Right atrium auricular region (tissue), 2 donors: Measurements from ENCODE around the gene LOXL1. TPM values are rescaled to one million over a fixed set of nuclear protein-coding genes. Genes with fewer than 3 reads are reported as not detected.

Experiments used
- DNase-seq: peaks from one replicate; pipeline ENCODE4 v3.0.0-alpha.2; 2019; ENCODE audit warnings: low spot score
- H3K27ac ChIP-seq, 2 donors: fragments of 200-600 bp; sonication (generic); 1 replicate in 1 of 2; 2 replicates in 1 of 2; pipeline ENCODE4 v1.5.1; 2016 to 2019
- H3K27me3 ChIP-seq, 2 donors: fragments of 200-600 bp; sonication (generic); one replicate each; pipeline versions ENCODE4 v1.5.1 to v1.6.0; 2017 to 2019
- H3K36me3 ChIP-seq: fragments of 200-600 bp; sonication (generic); one replicate; pipeline ENCODE4 v1.5.1; 2016
- H3K4me1 ChIP-seq, 2 donors: fragments of 200-600 bp; sonication (generic); one replicate each; pipeline versions ENCODE4 v1.5.1 to v1.6.0; 2017 to 2019
- H3K4me3 ChIP-seq, 2 donors: fragments of 200-600 bp; sonication (generic); 1 replicate in 1 of 2; 2 replicates in 1 of 2; pipeline ENCODE4 v1.5.1; 2017 to 2019; ENCODE audit warnings: mild to moderate bottlenecking in 1 of 2, moderate library complexity in 1 of 2
- H3K9me3 ChIP-seq, 2 donors: fragments of 200-600 bp; sonication (generic); one replicate each; pipeline ENCODE4 v1.5.1; 2019
- total RNA-seq, 2 donors: library from RNA; depleted of rRNA; stranded (reverse); fragments of >200 nt; gene quantifications; one replicate each; pipeline ENCODE4 v1.1.0, GENCODE V29; 2016
- TF ChIP-seq, protein P1 (sequence below), 2 donors: fragments of 200-600 bp; sonication (generic); IDR thresholded peaks; one replicate each; pipeline ENCODE4 v1.5.1; 2019; ENCODE audit warnings: antibody characterized with exemption in 2 of 2

Gene LOXL1
- total RNA-seq, 2 donors from 2014 or later = 22.2 to 59.0 TPM

DNA sequence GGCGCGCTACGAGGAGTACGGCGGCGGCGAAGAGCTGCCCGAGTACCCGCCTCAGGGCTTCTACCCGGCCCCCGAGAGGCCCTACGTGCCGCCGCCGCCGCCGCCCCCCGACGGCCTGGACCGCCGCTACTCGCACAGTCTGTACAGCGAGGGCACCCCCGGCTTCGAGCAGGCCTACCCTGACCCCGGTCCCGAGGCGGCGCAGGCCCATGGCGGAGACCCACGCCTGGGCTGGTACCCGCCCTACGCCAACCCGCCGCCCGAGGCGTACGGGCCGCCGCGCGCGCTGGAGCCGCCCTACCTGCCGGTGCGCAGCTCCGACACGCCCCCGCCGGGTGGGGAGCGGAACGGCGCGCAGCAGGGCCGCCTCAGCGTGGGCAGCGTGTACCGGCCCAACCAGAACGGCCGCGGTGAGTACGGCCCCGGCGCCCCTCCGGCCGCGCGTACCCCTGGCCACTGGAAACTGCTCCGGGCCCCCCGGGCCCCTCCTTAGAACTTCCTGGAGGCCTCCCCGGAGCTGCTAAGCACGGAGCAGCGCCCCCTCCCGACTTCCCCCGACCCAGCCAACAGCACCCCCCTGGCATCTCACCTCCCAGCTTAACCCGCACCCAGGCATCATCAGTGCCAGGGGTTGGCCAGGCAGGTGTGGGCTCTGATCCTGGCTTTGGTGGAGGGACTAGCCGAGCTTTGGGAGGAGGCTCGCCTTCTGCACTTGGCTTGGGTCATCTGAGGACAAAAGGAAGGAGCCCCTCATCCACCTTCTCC lies 1.4 kb downstream of the LOXL1 start:
- Histone ChIP-seq H3K27me3 (no peaks in the 10 kb centered on the region), H3K36me3 (no peaks in the 10 kb centered on the region), H3K4me1 (peaks cover 0 to 83% of the 10 kb centered on the region in 2 donors), H3K4me3 (peak overlapping the region; percentile 59 to 69), H3K27ac (peak overlapping the region; percentile 80 to 86), H3K9me3 (no peaks in the 10 kb centered on the region)
- TF ChIP-seq, protein P1, sequence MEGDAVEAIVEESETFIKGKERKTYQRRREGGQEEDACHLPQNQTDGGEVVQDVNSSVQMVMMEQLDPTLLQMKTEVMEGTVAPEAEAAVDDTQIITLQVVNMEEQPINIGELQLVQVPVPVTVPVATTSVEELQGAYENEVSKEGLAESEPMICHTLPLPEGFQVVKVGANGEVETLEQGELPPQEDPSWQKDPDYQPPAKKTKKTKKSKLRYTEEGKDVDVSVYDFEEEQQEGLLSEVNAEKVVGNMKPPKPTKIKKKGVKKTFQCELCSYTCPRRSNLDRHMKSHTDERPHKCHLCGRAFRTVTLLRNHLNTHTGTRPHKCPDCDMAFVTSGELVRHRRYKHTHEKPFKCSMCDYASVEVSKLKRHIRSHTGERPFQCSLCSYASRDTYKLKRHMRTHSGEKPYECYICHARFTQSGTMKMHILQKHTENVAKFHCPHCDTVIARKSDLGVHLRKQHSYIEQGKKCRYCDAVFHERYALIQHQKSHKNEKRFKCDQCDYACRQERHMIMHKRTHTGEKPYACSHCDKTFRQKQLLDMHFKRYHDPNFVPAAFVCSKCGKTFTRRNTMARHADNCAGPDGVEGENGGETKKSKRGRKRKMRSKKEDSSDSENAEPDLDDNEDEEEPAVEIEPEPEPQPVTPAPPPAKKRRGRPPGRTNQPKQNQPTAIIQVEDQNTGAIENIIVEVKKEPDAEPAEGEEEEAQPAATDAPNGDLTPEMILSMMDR (IDR thresholded peaks at IDR 0.05) = peak; percentile 17 to 64
- DNase-seq = no peak

DNA sequence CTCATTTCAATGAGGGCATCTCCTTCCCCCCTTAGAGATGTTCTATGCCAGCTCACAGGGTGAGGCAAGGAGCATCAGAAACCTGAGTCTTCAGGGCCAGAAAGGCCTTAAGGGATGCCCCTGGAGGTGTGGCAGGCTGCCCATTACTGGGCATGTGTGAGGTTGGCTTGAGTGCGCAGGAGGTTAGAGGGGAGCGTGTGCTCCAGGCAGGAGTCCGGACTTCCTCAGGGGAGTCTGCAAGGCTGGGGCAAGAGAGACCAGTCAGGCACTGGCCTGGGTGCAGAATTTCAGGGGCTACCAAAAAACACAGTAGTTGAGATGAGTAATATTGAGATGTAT lies 1.9 kb downstream of the LOXL1 start:
- DNase-seq = no peak
- H3K4me3 ChIP-seq = peak overlapping the region; percentile 59 to 69
- no peaks in the 10 kb centered on the region for H3K36me3 ChIP-seq
- no peaks in the 10 kb centered on the region for H3K9me3 ChIP-seq
- peak overlapping the region; percentile 80 to 86 for H3K27ac ChIP-seq
- TF ChIP-seq, protein P1 (IDR thresholded peaks at IDR 0.05) = no peak
- peaks cover 0 to 83% of the 10 kb centered on the region in 2 donors for H3K4me1 ChIP-seq
- H3K27me3 ChIP-seq = no peaks in the 10 kb centered on the region

DNA sequence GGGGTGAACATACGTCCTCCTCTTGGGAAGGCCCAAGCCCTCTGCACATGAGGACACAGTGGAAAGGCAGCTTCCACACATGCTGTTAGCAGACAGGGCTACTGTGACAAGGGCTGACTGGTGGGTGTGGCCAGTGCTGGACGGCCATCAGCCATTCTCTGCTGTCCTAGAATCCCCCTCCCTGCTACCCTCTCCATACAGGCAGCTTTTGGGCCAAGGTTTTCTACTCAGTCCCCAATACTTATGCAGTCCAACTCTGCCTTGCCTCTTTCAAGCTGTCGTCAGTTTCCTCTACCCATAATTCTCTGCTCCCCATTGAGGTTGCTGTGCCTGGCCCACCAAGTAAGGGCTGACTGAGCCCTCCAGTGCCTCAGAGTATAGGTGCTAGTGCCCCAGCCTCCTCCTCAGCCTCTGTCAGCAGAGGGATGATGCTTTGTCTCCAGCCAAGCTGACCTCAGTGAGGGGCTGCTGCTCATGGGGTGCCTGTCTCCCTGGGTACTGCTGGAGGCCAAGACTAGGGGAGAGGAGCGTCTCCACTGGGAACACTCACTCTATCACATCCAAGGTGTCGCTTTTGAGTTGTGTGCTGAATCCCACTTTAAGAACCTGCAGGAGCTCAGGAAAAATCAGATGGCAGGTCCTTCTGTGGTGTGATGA lies 2.8 kb downstream of the LOXL1 start:
- peak overlapping the region; percentile 59 to 69 for H3K4me3 ChIP-seq
- H3K9me3 ChIP-seq = no peaks in the 10 kb centered on the region
- H3K36me3 ChIP-seq = no peaks in the 10 kb centered on the region
- DNase-seq = no peak
- no peaks in the 10 kb centered on the region for H3K27me3 ChIP-seq
- H3K27ac ChIP-seq = peak overlapping the region; percentile 64 to 86
- peaks cover 0 to 77% of the 10 kb centered on the region in 2 donors for H3K4me1 ChIP-seq
- TF ChIP-seq, protein P1 (IDR thresholded peaks at IDR 0.05) = no peak

DNA sequence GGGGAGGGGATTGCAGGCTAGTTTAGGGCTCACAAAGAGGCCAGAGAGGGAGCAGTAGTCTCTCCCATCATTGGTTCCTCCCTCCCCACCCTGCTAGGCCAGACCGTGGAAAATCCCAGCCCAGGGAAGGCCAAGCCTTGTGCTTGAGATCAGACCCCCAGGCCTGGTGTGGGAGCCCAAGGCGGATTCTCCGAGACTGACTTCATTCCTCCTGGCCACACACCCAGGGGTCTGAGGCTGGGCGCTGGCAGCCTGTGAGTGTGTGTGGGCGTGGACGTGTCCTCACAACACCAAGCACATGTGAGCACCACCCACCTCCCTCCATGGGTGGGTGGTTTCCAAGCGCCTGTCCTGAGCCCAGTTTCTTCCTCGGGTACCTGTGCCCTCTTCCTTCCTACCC lies 4.1 kb downstream of the LOXL1 start:
- H3K27me3 ChIP-seq = no peaks in the 10 kb centered on the region

GRCh38 chr15:73930790-73931281 lies 4.6 kb downstream of the LOXL1 start:
- Histone ChIP-seq H3K27me3 (no peaks in the 10 kb centered on the region), H3K9me3 (no peaks in the 10 kb centered on the region), H3K27ac (peak overlapping the region; percentile 60 to 64), H3K4me3 (peak overlapping the region in 1 of 2 donors; percentile 69), H3K4me1 (peaks cover 0 to 72% of the 10 kb centered on the region in 2 donors), H3K36me3 (no peaks in the 10 kb centered on the region)
- no peak for DNase-seq
- TF ChIP-seq, protein P1 (IDR thresholded peaks at IDR 0.05) = no peak

More for the DNA sequence above, 4.1 kb downstream of the LOXL1 start:
- TF ChIP-seq, protein P1 (IDR thresholded peaks at IDR 0.05) = no peak
- Histone ChIP-seq H3K9me3 (no peaks in the 10 kb centered on the region), H3K27ac (peak overlapping the region; percentile 60 to 64), H3K4me1 (peaks cover 0 to 74% of the 10 kb centered on the region in 2 donors), H3K36me3 (no peaks in the 10 kb centered on the region), H3K4me3 (peak overlapping the region in 1 of 2 donors; percentile 69)
- peak; percentile 87 for DNase-seq
